COLO829 (cell line): ENCODE measurements around the gene BTBD9.
A peak's percentile ranks its signal among the peaks of the same experiment; 100 is the strongest.

Source experiments
- DNase-seq: peaks from one replicate; pipeline ENCODE4 v3.0.0; 2012; ENCODE audit warnings: low spot score

Gene BTBD9

DNA sequence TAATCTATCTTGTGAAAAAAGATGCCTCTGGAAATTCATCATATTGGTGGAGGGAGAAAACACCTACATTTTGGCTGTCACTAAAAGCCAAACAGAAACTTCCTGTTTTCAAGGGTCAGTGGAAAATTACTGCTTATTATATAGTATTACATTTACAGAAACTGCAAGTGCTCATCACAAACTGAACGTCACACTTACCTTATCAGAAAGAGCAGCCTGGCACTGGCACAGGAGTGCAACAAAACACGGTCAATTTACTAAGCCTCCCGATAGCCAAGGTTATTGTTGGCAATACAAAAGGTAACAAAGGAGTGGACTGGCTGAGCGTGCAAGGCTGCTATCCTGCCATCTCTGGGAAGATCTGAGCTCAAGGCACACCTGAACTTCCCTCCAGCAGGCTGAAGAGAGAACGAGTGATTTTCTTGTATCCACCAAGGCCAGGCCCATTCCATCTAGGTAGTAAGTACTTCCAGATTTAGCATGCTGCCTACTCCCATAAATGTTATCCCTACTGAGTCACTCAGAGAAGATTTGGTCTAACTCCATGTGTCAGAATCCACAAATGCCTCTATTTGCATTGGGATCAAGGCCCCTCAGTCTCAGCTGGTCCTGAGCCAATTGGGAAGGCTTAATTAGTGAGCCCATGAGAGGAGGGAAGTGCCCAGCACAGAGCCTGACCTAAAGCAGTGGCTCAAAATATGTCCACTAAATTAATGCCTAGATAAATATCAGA lies 399.8 kb downstream of the BTBD9 start:
- DNase-seq = no peak

DNA sequence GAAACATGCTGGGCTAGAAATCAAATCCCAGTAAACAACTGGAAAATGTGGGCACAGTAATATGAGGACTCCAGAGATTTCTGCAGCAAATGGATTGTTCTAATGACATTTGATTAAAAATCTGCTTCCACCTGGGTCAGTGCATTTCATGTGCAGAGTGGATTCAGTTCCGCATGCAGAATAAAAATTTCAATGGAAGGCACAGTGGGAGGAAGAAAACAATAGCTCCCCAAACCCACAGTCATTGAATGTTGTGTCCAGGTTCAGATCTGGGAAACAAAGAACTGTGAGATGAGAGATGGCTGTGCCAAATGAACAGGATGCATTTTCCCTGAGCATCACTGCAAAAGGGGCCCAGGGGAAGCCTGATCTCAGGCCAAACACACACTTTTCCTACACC lies 403.1 kb downstream of the BTBD9 start:
- DNase-seq = no peak

DNA sequence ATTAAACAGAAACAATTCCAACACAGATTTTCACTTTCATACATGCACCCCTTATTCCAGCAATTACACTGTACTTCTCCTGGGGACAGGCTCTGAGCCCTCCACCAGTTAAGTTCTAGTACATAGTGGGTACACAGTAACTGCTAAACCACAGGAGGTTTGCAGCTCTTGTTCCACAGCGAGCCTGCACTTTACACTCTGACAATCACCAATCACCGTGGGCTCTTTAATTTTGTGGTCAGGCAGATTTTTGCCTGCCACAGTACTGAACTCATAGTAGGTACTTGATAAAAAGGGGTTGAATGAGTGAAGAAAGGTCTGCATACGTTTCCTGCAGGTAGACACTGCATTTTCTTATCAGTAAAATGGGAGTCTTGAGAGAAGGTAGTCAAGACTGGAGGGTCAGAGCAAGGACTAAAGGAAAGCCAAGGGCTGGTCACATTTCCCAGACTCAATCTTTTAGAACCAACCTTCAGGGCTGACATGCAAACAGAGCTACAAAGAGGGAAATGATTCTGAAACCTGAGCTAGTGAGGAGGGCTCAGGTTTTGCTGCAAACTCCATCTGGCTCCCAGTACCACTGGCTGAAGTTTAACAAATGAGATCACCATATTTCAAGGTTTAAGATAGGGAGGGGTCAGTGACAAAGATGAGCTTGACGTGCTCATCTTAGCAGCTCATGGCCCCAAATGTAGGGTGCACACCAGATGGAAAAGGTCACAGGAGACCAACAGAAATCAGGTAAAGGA lies 404.6 kb downstream of the BTBD9 start:
- no peak for DNase-seq

DNA sequence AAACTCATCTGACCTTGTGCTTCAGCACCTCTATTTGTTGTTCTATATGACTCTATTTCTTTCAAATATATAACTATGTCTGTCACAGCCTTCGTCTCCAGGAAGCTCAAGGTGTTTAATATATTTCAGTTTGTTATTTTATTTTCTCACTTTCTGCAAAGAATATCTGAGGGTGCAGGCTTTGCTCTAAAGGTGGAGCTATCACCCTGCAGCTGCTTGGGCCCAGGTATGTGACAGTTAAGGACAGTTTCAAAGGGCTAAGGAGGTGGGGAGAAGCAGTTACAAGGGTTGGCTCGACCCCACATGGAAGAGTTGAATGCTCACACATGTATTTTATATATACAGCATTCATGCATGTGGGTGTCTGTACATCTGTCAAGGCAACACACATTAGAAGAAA lies 405.6 kb downstream of the BTBD9 start:
- no peak for DNase-seq

DNA sequence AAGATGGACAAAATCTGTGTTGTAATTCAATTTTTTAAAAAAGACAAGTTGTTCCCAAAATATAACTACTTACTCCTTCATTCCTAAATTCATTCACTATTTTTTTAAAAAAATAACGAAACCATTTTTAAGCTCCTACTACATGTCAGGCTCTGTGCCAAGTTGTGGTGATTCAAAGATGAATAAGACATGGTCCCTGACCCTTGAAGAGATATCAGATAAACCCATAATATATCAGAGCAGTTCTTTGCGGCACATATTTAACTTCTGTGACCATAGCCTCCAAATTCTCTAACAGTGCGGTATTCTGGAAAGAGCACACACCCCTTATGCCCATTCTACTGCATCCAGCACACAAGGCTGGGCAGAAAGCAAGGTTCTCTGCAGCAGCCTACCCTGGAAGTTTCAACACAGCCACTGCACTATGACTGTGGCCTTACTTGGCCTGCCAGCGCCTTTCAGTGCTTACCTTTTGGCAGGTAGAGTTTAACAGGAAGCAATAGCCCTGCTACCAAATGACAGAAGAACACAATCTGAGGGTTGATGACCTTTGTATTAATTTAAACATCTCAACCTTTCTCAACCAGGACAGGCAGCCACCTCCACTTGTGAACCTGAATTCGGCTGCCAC lies 406.5 kb downstream of the BTBD9 start:
- DNase-seq = no peak

DNA sequence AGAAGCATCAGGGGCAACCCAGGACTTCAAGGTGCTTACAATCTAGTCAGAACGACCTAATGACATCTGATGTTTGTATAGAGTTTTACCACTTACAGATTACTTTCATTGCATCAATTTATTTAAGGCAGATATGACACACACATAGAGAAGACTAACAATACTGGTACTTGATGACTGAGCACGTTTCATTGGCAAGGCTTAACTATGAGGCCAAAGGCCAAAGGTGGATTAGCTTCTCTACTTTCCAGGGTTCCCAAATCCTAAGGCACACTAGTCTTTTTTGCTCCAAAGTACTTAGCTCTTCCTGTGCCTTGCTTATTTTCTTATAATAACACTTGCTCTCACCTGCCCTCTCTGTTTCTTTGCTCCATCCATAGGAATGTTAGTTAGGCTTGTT lies 414.0 kb downstream of the BTBD9 start:
- DNase-seq = no peak

DNA sequence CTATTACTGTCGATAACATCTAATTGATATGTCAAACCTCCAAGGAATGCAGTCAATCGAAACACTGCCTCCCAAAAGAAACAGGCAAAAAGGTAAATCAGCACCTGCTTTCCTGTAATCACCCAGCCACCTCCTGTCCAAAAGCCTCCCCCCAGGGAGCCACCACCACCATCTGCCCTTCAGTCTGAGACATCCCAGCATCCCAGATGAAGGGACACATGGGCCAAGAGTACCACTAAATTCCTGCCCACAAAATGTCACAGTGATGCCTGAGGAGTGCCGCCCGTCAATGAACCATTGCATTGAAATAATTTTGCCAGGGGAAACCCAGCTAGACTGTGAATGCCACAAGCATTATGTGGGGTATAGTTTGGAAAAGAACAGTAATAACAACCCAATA lies 418.5 kb downstream of the BTBD9 start:
- no peak for DNase-seq

DNA sequence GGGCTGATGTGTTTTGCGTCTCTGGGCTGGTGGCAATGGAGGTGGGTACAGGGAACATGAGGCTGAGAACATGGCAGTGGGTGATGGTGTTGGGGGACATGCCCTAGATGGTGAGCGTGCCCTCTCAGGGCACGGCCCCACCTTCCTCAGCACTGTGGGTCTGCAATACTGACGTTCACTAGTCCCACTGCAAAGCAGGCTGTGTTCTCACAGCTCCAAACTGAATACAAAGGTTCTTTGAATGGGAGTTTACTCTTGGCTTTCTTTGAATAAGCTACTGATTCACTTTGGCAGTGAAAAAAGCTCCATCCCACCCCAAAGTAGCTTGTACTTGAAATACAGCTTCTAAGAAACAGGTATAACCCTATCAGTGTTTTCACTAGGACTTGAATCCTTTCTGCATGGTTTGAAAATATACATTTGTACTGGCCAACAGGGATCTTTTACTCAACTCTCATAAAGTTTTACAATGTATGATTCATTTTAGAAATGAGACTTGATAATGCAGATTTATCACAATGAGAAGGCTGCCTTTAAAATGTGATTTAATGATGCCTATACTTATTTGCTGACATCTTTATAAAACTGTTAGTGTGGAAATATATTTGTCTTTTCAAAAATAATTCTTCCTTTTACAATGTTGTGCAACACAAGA lies 419.5 kb downstream of the BTBD9 start:
- DNase-seq = peak; percentile 38

DNA sequence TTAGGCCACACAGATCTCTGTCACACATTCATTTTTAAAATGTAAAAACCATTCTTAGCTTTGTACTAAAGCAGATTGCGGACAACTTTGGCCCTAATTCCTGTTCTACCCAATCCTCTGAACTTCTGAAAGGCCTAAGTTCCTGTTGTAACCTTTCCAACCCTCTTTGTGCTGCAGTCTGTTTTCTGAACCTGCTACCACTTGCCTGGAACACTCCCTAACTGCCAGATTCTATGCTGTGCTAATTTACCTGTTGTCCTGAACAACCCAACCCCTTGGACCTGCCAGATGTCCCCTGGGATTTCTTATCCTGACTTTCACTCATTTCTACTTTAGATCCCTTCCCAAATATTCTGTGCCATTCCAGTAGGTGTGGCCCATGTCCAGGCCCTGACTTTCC lies 421.5 kb downstream of the BTBD9 start:
- DNase-seq = no peak

DNA sequence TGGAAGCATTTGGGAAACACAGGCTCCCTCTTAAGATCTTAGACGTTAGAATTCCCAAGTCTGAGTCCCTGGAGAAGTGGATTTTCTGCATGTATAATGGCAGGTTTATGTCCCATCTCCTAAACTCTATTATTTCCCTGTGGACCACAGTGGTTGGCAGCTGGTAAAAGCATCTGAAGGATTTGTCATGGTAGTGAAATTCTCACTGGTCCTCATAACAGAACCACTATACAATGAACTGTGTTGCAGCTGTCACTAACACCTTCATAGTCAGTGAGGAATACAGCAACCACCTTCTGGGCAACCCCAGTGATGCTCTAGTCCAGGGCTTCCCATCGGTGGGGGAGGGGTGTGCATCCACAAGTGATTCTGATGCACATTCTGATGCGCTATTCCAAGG lies 423.3 kb downstream of the BTBD9 start:
- DNase-seq = no peak

DNA sequence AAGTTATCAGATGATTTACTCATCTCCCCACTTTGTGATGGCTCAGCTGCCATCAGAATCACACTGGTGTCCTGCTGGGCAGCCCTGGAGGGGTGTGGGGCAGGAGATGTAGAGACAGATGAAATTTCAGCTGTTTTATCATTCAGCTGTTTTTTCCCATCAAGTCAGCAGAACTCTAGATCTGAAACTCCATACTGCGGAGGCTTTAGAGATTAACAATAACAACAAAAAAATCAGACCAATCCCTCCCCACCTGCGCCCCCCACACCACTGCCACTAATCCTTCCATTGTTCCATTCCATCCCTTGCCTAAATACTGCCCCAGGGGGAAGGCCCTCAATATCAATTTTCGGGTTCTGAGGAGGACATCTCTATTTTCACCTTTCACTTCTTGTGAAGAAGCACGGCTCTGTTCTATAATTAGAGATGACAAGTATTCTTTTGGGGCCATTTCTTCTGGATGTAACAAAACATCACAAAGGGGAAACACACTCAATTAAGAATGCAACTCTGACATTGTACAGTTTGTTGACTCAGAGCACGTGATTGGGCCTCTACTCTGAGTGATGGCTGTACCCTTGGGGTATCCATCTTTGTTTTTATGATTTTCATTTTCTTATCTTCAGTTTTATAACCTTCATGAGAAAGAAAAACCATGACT lies 423.9 kb downstream of the BTBD9 start:
- no peak for DNase-seq

DNA sequence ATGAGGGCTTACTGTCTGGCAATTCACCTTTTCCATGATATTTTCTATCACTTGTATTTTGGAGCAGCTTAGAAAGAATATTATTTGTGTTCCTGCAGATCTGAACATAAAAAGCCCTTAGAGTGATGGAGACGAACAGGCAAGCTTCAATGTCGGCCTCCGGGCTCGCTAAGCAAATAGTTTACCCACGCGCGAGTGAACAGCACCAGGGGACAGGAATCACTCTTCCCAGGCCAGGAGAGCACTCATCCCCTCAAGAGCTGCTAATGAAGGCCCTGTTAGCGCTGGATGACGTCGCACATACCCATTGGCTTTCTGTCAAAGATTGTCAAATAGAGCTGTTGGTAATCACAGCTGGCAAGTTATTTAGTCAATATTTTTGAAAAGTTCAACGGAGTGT lies 424.5 kb downstream of the BTBD9 start:
- no peak for DNase-seq

DNA sequence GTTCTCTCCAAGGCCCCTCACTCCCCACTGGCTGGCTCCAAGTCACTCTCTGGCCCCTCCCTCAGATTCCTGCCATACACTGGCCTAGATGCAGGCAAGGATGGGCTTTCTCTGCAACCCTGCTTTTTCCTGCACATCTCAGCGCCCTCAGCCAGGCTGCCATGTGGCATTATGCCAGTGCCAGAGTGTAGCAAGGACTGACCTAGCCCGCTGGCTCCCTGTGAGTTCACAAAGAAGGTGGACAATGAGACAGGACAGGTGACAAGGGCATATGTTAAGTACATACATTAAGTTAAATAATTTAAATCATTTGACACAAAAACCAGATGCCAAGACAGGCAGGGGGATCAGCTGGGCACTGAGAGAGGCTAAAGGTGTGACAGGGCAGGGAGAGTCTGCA lies 425.6 kb downstream of the BTBD9 start:
- DNase-seq = no peak

DNA sequence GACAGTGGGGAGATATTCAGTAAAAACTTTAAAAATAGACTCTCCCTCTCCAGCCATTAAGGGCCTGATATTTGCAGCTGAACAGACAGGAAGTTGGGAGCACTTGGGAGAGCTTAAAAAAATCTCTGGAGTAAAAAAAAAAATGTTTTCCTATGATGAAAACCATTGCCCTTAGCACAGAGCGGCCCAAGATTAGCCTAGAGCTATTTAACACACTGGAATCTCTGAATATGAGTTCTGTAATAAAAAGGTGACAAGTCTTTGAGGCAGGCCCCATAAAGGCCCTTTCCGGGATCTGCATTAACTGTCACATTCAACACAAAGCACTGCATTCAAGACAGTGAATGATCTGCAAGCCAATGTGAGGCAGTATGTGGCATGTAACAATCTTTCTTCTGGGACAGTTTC lies 426.5 kb downstream of the BTBD9 start:
- peak; percentile 45 for DNase-seq

DNA sequence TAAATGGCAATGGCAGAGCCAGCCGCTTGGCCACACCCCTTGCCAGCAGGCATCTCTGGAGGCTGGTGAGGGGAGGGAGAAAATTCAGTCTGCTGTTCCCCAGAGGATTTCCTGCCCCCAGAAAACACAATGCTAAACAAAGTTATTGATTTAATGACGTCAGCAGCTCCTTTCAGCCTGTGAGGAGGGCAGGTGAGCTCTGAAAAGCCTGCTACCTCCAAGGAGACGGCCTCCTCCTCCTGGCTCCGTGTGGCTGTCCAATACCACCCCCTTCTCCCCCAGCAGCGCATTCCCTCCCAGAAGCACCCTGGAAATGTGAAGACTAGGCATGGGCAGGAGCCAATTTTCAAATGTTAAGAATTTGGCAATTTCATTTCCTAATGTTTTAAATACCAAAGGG lies 427.1 kb downstream of the BTBD9 start:
- peak; percentile 15 for DNase-seq

DNA sequence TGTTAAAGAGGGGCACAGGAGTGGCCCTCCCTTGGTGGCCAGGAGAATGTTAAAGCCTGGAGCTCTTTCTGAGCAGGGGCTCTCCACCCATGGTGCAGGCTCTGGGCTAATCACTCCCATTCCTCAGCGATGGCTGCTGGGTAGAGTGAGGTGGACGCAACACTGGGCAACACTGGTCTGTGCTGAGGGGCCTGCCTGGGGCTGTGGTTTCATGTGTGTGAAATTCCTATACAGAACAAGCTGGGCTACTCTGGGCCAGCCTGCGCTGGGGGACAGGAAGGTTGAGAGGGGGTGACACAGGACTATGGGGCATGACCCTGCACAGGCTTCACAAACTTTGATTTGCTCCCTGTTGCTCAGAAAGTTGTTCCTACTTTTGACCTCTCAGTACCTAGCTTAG lies 427.6 kb downstream of the BTBD9 start:
- DNase-seq = no peak

DNA sequence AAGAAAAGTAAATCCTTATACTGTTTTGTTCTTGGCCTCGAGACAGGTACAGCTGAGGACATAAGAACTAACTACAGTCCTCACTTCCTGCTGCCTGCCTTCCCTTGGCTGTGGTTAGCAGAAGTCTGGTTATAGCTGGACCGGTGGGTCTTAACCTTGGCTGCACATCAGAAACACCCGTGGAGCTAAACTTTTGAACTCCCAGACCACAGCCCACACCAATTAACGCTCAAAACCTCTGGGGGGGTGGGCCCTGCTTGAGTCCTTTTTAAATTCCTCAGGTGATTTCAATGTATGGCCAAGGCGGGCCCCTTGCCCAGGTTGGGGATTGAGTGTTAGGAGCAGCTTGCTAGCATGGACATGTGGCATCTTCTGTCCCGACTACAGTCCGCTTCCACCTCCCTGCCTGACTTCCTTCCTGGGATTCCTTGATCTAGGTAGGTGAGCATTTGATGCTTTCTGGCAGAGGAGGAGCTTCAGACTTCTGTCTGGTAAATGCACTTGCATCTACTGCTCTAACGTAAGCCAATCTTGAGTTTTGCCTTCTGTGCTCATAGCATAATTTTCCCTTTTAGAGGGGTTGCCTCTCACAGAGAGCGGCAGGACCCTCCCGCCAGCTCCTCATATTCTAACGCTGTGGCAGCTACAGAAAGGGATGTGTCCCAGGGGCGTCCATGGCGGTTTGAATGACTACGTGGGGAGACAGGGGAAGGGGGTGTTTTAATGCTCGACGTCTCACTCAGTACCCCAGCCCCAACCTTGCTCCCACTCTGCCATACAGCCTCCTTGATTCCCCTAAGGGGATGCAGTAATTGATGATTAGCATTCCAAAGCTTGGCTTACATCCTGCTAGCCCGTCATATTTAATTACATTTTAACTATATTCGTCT lies 430.1 kb downstream of the BTBD9 start:
- DNase-seq = no peak

DNA sequence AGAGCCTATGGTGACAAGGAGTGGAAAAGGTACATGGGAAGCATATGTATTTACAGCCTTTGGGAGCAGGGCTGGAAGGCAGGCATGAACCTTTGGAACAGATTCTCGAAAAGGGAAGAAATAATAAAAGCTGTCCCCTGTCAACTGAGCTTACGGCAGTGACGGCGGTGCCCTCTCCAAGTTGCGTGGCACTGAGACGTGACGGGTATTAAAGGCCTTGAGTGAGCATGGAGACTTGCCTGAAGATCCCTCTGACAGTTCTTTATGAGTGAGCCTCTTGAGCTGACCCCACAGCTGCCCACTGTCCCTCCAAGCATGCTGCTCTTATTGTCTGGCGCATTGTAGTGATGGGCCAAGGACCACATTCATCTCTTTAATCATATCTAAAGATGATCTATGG lies 431.7 kb downstream of the BTBD9 start:
- no peak for DNase-seq

DNA sequence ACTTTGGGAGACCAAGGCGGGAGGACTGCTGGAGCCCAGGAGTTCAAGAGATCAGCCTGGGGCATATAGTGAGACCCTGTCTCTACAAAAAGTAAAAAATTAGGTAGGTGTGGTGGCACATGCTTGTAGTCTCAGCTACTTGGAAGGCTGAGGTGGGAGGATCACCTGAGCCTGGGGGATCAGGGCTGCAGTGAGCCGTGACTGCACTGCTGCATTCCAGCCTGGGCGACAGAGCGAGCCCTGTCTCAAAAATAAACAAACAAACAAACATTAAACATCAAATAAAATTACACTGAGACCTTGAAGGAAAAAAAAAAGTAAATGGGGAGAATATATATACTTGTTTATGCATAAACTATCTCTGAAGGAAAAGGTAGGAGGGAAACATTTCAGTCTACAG lies 432.4 kb downstream of the BTBD9 start:
- no peak for DNase-seq

DNA sequence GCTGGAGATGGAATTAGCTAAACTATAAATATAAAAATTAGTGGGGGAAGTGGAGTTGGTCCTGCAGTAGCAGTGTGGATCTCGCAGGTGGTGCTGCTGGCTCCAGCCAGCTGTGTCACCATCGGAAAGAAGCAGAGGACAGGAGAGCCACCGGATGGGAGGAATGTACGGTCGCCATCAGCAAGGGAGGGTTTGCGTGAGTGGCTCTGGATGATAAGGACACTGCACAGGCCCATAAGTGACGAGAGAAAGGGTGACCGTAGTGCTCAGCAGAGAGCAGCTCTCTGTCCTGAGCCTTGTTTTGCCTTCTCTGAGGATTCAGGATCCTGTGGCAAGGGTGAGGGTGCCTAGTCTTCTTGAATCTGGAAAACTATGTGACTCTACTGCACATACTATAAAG lies 441.5 kb downstream of the BTBD9 start:
- DNase-seq = no peak

DNA sequence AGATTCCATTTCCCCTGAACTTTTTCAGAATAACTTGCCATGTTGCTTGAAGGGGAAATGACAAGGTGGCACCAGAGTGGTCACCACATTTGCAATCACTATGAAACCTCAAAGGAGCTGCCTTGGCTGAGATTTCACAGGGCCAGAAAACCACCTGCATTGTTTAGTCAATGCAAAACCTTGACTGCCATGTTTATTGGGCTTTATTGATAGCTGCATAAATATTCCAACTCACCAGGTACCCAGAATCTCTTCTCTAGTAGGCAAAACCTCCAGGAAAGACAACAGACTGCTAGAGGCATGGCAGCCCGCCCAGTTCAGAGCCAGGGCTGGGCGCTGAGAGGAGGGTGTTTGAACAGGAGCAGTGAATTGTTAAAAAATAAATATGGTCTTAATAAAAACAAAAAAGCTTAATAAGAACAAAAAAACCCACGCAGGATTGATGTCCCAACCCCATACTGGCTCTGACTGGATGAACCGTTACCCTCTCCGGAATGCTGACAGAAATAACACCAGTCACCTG lies 444.6 kb downstream of the BTBD9 start:
- no peak for DNase-seq
